GM19463 (cell line): ENCODE data around the gene TPPP2.
"Not testable (repeated sequence)": the region's sequence is repeated elsewhere in the genome, so short reads cannot be mapped to it uniquely, and the experiment has no call there.

Source experiments
- ATAC-seq: cut with Tn5 transposase; IDR thresholded peaks from one replicate; pipeline ENCODE4 v1.9.1; 2021; ENCODE audit warnings: mild to moderate bottlenecking, moderate library complexity; ENCODE audit not compliant: unreplicated experiment

The TPPP2 gene

GRCh38 chr14:21037156-21037555, 7.1 kb downstream of the TPPP2 start:
- ATAC-seq = no peak

- no peak for ATAC-seq
These were observed 8.7 kb downstream of the TPPP2 start for GRCh38 chr14:21038441-21039422.

- ATAC-seq = no peak
These were observed 9.8 kb downstream of the TPPP2 start for GRCh38 chr14:21039585-21040369.

- ATAC-seq = no peak
These were observed 10.4 kb downstream of the TPPP2 start for GRCh38 chr14:21040370-21040925.

- ATAC-seq = not testable (repeated sequence)
These were observed 10.9 kb downstream of the TPPP2 start for GRCh38 chr14:21040941-21041340.

- ATAC-seq = no peak
These were observed 11.8 kb downstream of the TPPP2 start, which contains the start of gene RNASE7 for GRCh38 chr14:21041676-21042433. Gene RNASE7, plus strand, starts transcription at chr14:21042362. Its CDS starts 631 bp downstream, at chr14:21042993.

GRCh38 chr14:21042918-21043317, 12.9 kb downstream of the TPPP2 start:
- ATAC-seq = no peak

- no peak for ATAC-seq
These were observed 13.5 kb downstream of the TPPP2 start for GRCh38 chr14:21043387-21043973.

GRCh38 chr14:21043974-21044618, 14.1 kb downstream of the TPPP2 start:
- no peak for ATAC-seq

- ATAC-seq = no peak
These were observed 17.4 kb downstream of the TPPP2 start for GRCh38 chr14:21047378-21047781.

GRCh38 chr14:21048638-21049037, 18.6 kb downstream of the TPPP2 start:
- ATAC-seq = no peak

- ATAC-seq = no peak
These were observed 19.3 kb downstream of the TPPP2 start for GRCh38 chr14:21049271-21049673.

- ATAC-seq = no peak
These were observed 20.6 kb downstream of the TPPP2 start for GRCh38 chr14:21050597-21050996.

GRCh38 chr14:21053184-21054122, 23.4 kb downstream of the TPPP2 start:
- no peak for ATAC-seq

- no peak for ATAC-seq
These were observed 24.2 kb downstream of the TPPP2 start for GRCh38 chr14:21054123-21054767.

- ATAC-seq = no peak
These were observed 24.7 kb downstream of the TPPP2 start for GRCh38 chr14:21054768-21055145.

- ATAC-seq = no peak
These were observed 25.6 kb downstream of the TPPP2 start for GRCh38 chr14:21055432-21056117.
